HEK293 (cell line): ENCODE results near the gene CYP39A1.

Source experiments
- CTCF ChIA-PET: fragments of 350-600 bp; formaldehyde crosslinking; extraction: SDS; loops from one replicate; lab custom pipeline; 2021; ENCODE audit warnings: antibody characterized with exemption; lab: Yijun Ruan, JAX
- POLR2A ChIA-PET: fragments of 300-600 bp; formaldehyde crosslinking; extraction: SDS; loops from one replicate; lab custom pipeline; 2020; ENCODE audit warnings: antibody characterized with exemption, inconsistent platforms; lab: Yijun Ruan, JAX
- H3K27ac ChIP-seq: fragments of 200-500 bp; sonication (Bioruptor generic); 2 replicates; pipeline ENCODE4 v1.5.1; 2014; ENCODE audit warnings: low read depth, low read length, control low read depth, inconsistent platforms; ENCODE audit errors: extremely low read depth
- H3K36me3 ChIP-seq, 2 experiments: fragments of 200-500 bp in 1 of 2; sonication (Bioruptor generic) in 1 of 2; 1 replicate in 1 of 2; 2 replicates in 1 of 2; pipeline ENCODE4 v1.5.1; 2014 to 2017; ENCODE audit warnings: inconsistent platforms in 2 of 2, low read length in 2 of 2; ENCODE audit not compliant: control insufficient read depth in 2 of 2, insufficient read depth in 1 of 2
- H3K4me1 ChIP-seq: fragments of 200-500 bp; sonication (Bioruptor generic); 2 replicates; pipeline ENCODE4 v1.5.1; 2014; ENCODE audit warnings: mild to moderate bottlenecking, low read length, inconsistent platforms; ENCODE audit not compliant: control insufficient read depth, insufficient read depth
- H3K4me3 ChIP-seq: 2 replicates; pipeline ENCODE4 v1.5.1; 2011; ENCODE audit warnings: low read depth, mild to moderate bottlenecking, control low read depth, low read length, moderate library complexity
- H3K9me3 ChIP-seq: fragments of 200-500 bp; sonication (Bioruptor generic); 2 replicates; pipeline ENCODE4 v1.5.1; 2014; ENCODE audit warnings: low read depth, low read length, inconsistent platforms; ENCODE audit not compliant: control insufficient read depth, insufficient read depth
- REPIN1 ChIP-seq: fragments of 450-650 bp; formaldehyde crosslinking; IDR thresholded peaks from 2 replicates; pipeline ENCODE4 v1.5.1; 2017; ENCODE audit warnings: missing biosample characterization, missing genetic modification characterization, low read depth
- SCRT1 ChIP-seq: fragments of 450-650 bp; formaldehyde crosslinking; IDR thresholded peaks from 2 replicates; pipeline ENCODE4 v1.5.1; 2016; ENCODE audit warnings: missing biosample characterization, missing genetic modification characterization, borderline replicate concordance
- ZBTB49 ChIP-seq: fragments of 450-650 bp; formaldehyde crosslinking; IDR thresholded peaks from 2 replicates; pipeline ENCODE4 v1.5.1; 2016; ENCODE audit warnings: missing biosample characterization, missing genetic modification characterization, low read depth
- ZBTB7A ChIP-seq: fragments of 450-650 bp; formaldehyde crosslinking; IDR thresholded peaks from 2 replicates; pipeline ENCODE4 v1.5.1; 2016; ENCODE audit warnings: low read depth, missing biosample characterization, missing genetic modification characterization
- ZFP69B ChIP-seq: fragments of 450-650 bp; formaldehyde crosslinking; IDR thresholded peaks from 2 replicates; pipeline ENCODE4 v1.5.1; 2016; ENCODE audit warnings: missing biosample characterization, missing genetic modification characterization
- ZNF121 ChIP-seq: fragments of 450-650 bp; formaldehyde crosslinking; IDR thresholded peaks from 2 replicates; pipeline ENCODE4 v1.5.1; 2016; ENCODE audit warnings: missing biosample characterization, missing genetic modification characterization
- ZNF132 ChIP-seq: fragments of 450-650 bp; formaldehyde crosslinking; IDR thresholded peaks from 2 replicates; pipeline ENCODE4 v1.5.1; 2017; ENCODE audit warnings: missing biosample characterization, missing genetic modification characterization, borderline replicate concordance
- ZNF211 ChIP-seq: fragments of 450-650 bp; formaldehyde crosslinking; IDR thresholded peaks from 2 replicates; pipeline ENCODE4 v1.5.1; 2016; ENCODE audit warnings: low read depth, missing biosample characterization, missing genetic modification characterization
- ZNF24 ChIP-seq: fragments of 450-650 bp; formaldehyde crosslinking; IDR thresholded peaks from 2 replicates; pipeline ENCODE4 v1.5.1; 2016; ENCODE audit warnings: missing biosample characterization, missing genetic modification characterization
- ZNF302 ChIP-seq: fragments of 450-650 bp; formaldehyde crosslinking; IDR thresholded peaks from 2 replicates; pipeline ENCODE4 v1.5.1; 2016; ENCODE audit warnings: missing biosample characterization, missing genetic modification characterization, low read depth
- ZNF354C ChIP-seq: fragments of 450-650 bp; formaldehyde crosslinking; IDR thresholded peaks from 2 replicates; pipeline ENCODE4 v1.5.1; 2016; ENCODE audit warnings: missing biosample characterization, missing genetic modification characterization, low read depth, borderline replicate concordance
- ZNF398 ChIP-seq: fragments of 450-650 bp; formaldehyde crosslinking; IDR thresholded peaks from 2 replicates; pipeline ENCODE4 v1.5.1; 2017; ENCODE audit warnings: missing biosample characterization, missing genetic modification characterization
- ZNF518A ChIP-seq: fragments of 450-650 bp; formaldehyde crosslinking; conservative IDR thresholded peaks from 2 replicates; pipeline ENCODE4 v1.5.1; 2016; ENCODE audit warnings: low read depth, missing biosample characterization, missing genetic modification characterization
- ZNF580 ChIP-seq: fragments of 450-650 bp; formaldehyde crosslinking; IDR thresholded peaks from 2 replicates; pipeline ENCODE4 v1.5.1; 2016; ENCODE audit warnings: missing biosample characterization, missing genetic modification characterization
- ZNF585B ChIP-seq: fragments of 450-650 bp; formaldehyde crosslinking; IDR thresholded peaks from 2 replicates; pipeline ENCODE4 v1.5.1; 2016; ENCODE audit warnings: missing biosample characterization, missing genetic modification characterization
- ZNF596 ChIP-seq: fragments of 450-650 bp; IDR thresholded peaks from 2 replicates; pipeline ENCODE4 v1.5.0; 2018; ENCODE audit warnings: missing biosample characterization, mild to moderate bottlenecking, missing genetic modification characterization, moderate library complexity
- ZNF624 ChIP-seq: fragments of 450-650 bp; formaldehyde crosslinking; IDR thresholded peaks from 2 replicates; pipeline ENCODE4 v1.5.1; 2017; ENCODE audit warnings: missing biosample characterization, missing genetic modification characterization
- ZNF830 ChIP-seq: fragments of 450-650 bp; IDR thresholded peaks from 2 replicates; pipeline ENCODE4 v1.5.0; 2018; ENCODE audit warnings: missing biosample characterization, missing genetic modification characterization, low read depth, mild to moderate bottlenecking, moderate library complexity
- ZSCAN5A ChIP-seq: fragments of 450-650 bp; formaldehyde crosslinking; IDR thresholded peaks from 2 replicates; pipeline ENCODE4 v1.5.1; 2016; ENCODE audit warnings: missing biosample characterization, missing genetic modification characterization

The CYP39A1 gene

GRCh38 chr6:46610862-46611553 lies 41.6 kb downstream of the CYP39A1 start:
- TF ChIP-seq ZNF398 (tag by site-specific recombination): no peak
- no peak for TF ChIP-seq ZBTB7A
- TF ChIP-seq ZSCAN5A (tag by site-specific recombination): no peak
- no peak for TF ChIP-seq ZNF354C (tag by site-specific recombination)
- TF ChIP-seq REPIN1 (tag by site-specific recombination): no peak
- TF ChIP-seq ZNF518A (tag by site-specific recombination): no peak
- TF ChIP-seq ZNF121: no peak
- TF ChIP-seq SCRT1: no peak
- TF ChIP-seq ZNF580: no peak
- no peak for TF ChIP-seq ZNF596 (tag by site-specific recombination)
- TF ChIP-seq ZBTB49 (tag by site-specific recombination): no peak
- no peak for TF ChIP-seq ZNF585B (tag by site-specific recombination)
- no peak for TF ChIP-seq ZNF24 (tag by site-specific recombination)
- TF ChIP-seq ZFP69B (tag by site-specific recombination): no peak
- TF ChIP-seq ZNF211 (tag by site-specific recombination): no peak
- TF ChIP-seq ZNF132 (tag by site-specific recombination): no peak
- TF ChIP-seq ZNF624 (tag by site-specific recombination): no peak
- no peak for TF ChIP-seq ZNF302
- no peak for TF ChIP-seq ZNF830 (tag by site-specific recombination)
- POLR2A ChIA-PET: no interaction called here
- CTCF ChIA-PET: no interaction called here
- Histone ChIP-seq H3K36me3 (no peaks in the 10 kb centered on the region), H3K4me3 (no peak overlapping the region), H3K9me3 (no peaks in the 10 kb centered on the region), H3K4me1 (peaks cover 5% of the 10 kb centered on the region; the same call in 1 of the 2 replicates), H3K27ac (no peak overlapping the region)
